RKO (cell line): ENCODE measurements around the gene MYBPC1.
"Not testable (repeated sequence)": the region's sequence is repeated elsewhere in the genome, so short reads cannot be mapped to it uniquely, and the experiment has no call there.

Experiments
- DNase-seq: peaks from one replicate; pipeline ENCODE4 v3.0.0-alpha.2; 2016; ENCODE audit warnings: low spot score

The MYBPC1 gene

DNA sequence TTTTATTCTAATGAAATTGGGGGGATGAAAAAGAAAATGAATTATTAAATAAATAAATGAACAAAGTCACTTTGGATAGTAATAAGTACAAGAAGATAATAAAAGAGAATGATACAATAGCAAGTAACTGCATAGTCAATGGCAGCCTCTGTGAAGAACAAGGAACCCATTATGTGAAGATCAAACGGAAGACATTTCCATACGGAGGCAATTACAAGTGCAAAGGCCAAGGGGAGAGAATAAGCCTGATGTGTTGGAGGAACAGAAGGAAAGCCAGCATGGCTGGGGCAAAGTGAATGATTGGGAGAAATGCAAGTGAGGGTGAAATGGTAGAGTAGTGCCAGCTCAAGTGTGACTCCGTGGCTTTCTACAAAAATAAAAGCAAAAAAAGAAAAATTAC lies 58.7 kb downstream of the MYBPC1 start:
- DNase-seq = no peak

DNA sequence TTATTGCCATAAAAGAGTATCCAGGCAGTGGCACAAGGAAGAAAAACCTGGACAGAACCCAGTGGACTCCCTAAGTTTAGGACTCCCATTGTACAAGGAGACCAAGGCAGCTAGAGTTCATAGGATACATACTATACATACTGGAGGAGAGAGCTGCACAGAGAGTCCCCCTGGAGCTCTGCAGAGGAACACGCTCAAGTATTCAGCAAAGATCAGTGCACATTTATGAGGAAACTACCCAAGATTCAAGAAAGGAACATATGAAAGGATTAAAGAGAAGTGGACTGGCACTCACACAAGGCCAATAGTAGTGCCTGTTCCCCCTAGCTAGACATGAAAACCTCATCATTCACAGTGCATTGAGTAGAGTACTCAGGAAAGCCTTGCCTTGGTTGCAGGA lies 59.7 kb downstream of the MYBPC1 start:
- DNase-seq = no peak

DNA sequence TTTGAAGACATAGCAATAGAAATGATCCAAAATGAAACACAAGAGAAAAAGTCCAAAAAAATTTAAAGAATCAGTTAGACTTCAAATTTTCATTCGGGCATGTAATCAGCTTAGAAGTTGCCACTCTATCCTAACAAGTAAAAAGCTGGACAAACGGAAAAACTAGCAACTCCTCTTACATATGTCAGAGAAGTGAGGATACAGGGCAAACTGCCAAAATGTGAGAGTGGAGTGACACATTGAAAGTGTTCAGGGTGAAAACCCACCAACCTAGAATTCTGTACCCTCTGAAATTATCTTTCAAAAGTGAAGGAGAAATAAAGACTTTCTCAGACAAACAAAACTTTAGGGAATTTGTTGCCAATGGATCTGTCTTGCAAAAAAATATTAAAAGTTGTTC lies 60.6 kb downstream of the MYBPC1 start:
- no peak for DNase-seq

DNA sequence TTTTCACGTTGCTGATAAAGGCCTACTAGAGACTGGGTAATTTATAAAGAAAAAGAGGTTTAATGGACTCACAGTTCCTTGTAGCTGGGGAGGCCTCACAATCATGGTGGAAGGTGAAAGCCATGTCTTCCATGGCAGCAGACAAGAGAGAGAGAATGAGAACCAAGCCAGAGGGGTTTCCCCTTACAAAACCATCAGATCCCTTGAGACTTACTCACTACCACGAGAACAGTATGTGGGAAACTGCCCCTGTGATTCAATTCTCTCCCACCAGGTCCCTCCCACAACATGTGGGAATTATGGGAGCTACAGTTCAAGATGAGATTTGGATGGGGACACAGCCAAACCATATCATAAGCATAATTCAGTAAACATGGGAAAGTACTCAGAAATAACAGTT lies 65.9 kb downstream of the MYBPC1 start:
- DNase-seq = not testable (repeated sequence)

DNA sequence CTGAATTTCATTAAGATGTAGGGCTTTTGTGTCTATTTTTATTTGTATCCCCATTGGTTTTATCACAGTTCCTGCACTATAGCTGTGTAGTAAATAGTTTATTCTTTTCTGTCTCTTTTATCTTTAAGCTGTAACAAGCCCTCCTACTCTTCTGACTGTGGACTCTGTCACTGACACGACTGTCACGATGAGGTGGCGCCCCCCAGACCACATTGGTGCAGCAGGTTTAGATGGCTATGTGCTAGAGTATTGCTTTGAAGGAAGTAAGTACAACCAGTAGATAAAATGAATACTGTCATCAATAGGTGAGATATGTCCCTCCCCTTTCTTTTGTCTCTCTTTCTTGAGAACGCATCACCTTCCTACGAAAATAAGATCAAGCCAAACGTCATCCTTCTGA lies 68.5 kb downstream of the MYBPC1 start:
- DNase-seq = no peak

DNA sequence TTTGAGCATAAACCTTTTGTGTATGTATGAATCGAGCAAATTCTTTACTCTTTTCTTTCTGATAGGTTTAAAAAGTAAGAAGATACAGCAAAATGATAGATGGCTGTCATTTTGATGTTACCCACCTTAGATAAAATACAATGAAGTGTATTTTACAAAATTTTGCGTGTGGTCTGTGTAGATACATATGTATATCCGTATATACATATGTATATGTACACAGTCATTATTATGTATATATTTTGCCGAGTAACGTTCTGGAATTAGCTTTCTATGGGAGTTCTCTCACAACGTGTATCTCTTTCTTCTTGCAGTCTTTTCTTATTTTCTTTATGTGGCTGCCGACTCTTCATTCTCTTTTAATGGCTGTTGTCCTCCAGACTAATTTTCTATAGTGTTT lies 70.2 kb downstream of the MYBPC1 start:
- no peak for DNase-seq

DNA sequence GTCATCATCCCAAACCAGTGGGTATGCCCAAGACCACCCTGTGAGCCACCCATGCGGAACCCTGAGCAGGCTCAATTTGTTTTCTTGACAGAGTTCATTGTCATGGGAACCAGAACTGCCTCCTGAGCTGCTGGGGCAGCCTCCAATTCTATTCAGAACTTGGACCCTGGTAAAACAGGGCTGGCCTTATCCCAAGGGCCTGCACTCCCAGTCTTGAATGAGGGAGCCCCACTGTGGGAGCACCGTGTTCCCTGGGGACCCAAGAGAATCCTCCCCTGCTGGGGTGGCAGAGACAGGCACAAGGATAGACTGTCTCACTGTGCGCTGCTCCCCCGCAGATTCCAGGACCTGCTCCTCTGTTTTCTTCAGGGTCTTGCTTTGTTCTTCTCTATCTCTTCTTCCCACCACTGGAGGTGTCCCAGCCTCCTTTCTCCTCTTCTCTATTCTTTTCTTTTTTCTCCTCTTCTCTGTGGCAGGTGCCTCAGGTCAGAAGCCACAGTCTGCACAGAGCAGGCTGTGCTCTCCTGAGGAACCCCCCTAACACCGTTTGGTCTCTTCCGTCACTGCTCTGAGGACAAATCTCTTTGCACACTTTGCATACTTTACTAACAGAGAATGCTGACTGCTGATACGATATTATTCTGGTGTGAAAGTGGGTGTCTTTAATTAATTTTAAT lies 71.4 kb downstream of the MYBPC1 start:
- no peak for DNase-seq

DNA sequence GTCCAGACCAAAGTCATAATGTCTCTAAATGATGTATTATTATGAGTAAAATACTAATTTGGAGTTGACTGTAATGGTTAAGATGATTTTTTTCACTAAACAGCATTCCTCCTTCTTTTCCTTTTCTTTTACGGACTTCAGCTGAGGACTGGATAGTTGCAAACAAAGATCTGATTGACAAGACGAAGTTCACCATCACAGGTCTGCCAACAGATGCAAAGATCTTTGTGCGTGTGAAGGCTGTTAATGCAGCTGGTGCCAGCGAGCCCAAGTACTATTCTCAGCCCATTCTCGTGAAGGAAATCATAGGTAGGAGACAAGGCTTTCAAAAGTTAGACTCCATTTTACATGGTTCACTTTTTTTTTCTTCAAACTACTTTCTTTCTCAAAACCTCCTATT lies 72.8 kb downstream of the MYBPC1 start:
- no peak for DNase-seq

DNA sequence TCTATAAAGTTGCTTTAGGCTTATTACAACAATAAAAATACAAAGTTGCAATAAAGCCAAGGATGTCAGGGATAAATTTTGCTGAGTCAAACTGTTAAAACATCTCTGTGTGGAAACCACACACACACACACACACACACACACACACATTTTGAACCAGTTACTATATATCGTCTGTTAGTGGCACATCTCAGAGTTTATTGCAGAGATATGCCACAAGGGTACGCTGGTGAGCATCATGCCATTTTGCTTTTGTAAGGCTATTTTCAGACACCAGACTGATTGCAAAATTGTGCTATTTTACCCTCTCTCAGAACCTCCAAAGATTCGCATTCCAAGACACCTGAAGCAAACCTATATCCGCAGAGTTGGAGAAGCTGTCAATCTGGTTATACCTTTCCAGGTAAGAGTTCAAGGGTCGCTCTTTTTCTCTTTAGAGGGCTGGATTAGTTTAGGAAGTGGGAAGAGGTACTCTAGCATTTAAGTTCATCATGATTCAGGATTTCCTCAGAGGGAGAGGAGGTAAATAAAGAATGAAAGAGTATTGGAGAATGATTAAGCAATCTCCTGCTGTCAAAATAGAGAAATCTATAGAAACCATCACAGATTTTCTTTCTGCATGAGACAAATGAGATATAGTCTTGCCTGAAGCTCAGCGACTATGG lies 75.4 kb downstream of the MYBPC1 start:
- DNase-seq = peak; percentile 41

DNA sequence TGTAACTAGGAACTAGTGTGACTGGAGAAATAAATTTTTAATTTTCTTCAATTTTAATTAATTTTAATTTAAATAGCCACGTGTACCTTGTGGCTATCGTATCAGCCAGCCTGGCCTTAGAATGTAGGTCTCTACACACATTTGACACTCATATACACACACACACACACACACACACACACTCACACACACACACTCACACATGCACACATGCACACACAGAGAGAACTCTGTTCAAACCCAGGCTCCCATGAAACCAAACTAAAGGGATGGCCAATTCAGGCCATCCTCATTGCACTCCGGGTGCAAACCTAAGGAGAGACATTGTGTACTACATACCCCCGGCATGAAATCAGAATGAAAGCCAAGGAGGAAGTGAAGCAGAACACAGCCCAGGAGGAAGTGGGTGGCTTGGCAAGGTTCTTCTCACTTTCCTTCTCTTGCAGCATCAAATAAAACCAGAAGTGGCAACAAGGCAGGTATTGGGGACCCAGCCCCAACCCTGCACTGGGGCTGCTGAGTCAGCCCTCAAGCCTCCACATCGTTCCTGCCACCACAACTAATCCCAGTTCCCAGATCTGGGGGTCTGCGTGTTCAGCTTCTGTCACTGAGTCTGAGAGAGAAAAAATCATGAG lies 76.5 kb downstream of the MYBPC1 start:
- DNase-seq = no peak

DNA sequence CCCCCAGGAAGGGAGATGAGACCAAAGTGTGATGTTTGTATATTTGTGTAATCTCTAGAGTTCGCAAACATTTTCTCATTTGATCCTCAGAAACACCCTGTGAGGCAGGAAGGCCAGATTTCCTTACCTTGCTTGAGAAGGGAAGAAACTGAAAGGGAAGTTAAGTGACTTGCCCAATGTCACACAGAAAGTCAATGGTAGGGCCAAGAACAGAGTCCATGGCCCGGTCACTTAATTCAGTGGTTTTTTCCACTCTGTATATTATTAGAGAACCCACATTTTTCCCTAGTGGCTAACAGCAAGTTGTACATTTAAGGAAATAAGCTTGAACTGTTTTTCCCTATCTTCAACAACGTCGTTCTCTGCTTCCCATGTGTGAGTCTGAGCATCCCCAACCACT lies 77.1 kb downstream of the MYBPC1 start:
- no peak for DNase-seq

DNA sequence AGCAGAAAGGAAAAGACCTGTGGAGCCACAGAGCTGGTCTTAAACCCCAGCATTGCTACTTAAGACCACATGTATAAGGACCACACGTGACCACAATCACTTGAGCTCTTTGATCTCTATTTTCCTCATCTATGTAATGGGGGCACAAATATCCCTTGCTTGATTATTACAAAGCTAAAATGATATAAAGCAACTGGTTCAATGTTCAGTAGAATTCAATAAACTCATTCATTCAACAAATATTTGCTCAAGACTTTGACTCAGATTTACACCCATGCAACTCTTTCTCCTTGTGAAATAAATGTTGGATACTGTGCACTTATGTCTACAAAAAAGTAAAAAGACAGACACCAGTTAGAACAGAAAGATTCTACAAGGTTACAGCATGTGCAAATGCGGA lies 80.8 kb downstream of the MYBPC1 start:
- DNase-seq = no peak

DNA sequence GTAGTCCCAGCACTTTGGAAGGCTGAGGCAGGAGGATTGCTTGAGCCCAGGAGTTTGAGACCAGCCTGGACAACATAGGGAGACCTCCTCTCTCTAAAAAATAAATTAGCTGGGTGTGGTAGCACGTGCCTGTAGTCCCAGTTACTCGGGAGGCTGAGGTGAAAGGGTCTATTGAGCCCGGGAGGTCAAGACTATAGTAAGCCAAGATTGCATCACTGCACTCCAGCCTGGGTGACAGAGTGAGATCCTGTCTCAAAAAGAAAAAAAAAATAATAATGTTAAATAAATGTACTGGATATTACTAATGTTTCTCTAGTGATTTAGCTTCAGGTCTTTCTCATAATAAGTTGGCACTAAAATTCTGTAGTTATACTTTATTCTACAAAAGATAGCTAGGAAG lies 81.7 kb downstream of the MYBPC1 start:
- DNase-seq = not testable (repeated sequence)

DNA sequence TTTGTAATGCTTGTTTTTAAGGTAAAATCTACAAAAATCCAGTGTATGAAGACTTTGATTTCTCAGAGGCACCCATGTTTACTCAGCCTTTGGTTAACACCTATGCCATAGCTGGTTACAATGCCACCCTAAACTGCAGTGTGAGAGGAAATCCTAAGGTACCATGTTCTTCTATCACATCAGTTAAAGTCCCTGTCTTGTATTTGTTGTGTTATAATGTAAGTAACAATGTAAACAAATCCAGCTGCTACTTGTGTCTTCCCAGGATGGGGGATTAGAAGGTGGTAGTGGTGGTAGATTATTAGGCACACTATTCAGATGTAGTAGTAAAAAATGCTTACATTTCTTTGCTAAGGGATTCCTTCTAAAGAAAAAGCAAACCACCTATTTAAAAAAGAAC lies 83.3 kb downstream of the MYBPC1 start:
- DNase-seq = no peak

DNA sequence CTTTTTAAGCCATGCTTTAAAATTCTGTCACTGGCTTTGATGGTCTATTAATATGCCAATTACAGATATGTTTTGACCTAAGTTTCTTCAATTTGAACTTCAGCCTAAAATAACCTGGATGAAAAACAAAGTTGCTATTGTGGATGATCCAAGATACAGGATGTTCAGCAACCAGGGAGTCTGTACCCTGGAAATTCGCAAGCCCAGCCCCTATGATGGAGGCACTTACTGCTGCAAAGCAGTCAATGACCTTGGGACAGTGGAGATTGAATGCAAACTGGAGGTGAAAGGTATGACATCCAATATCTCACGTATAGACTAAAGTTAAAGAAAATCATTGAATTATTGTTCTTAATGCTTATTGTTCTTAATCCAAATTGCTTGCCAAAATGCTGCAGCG lies 85.5 kb downstream of the MYBPC1 start:
- no peak for DNase-seq

DNA sequence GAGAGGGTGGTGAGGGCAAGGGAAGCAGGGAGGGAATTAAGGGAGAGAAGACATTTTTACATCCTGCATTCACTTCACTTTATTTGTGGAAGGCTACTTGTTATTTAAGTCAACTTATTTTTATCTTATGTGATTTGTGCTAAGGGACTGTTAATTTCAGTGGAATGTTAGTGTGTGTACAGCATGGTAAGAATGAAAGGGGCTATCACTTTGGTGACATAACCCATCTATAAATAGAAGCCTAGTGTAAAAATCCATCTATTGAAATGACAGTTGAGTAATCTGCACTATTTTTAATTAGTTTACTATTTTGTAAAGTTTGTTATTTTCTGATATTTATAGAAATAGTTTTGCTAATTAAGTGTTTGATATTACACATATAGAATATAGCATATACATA lies 85.9 kb downstream of the MYBPC1 start:
- no peak for DNase-seq

DNA sequence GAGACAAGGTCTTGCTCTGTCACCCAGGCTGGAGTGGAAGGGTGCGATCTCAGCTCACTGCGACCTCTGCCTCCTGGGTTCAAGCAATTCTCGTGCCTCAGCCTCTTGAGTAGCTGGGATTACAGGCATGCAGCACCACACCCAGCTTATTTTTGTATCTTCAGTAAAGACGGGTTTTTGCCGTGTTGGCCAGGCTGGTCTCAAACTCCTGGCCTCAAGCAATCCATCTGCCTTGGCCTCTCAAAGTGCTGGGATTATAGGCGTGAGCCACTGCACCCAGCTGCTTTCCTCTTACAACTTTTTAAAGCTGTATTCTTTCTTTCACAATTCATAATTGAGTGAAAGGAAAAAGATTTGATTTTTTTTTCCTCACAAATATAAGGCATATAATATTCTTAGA lies 86.9 kb downstream of the MYBPC1 start:
- DNase-seq = not testable (repeated sequence)

DNA sequence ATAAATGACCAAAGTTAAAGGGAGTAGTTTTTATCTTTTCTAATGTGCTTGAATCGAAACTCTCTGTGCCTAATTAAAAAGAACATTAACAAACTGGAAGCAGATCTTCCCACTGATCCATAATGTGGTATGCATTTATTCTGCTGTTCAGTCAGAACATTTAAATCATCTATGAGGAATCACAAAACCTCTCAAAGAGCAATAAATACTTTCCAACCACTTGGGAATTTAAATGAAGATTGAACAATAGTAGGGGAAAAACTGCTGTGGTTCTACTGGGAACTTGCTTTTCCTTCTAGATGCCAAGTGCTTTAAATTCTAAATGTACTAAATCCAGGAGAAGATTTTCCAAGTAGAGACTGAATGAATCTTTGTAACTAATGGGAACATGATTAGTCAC lies 90.3 kb downstream of the MYBPC1 start:
- no peak for DNase-seq

DNA sequence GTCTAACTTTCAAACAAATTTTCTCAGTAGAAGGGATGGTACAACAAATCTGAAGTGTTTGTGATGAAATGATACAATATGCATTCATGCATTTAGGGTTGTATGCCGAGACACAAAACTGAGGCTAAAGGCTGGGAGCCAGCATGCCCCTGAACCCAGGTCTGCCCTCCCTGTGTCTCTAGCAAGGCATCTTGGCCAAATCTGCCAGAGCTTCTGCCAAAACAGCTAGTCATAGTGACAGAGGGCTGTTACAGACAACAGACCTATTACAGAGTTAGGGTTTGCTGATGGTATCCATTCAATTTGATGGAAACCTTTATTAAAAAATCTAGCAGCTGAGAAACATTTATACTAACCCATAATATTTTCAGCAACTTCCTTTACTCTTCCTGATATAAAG lies 91.4 kb downstream of the MYBPC1 start:
- no peak for DNase-seq

DNA sequence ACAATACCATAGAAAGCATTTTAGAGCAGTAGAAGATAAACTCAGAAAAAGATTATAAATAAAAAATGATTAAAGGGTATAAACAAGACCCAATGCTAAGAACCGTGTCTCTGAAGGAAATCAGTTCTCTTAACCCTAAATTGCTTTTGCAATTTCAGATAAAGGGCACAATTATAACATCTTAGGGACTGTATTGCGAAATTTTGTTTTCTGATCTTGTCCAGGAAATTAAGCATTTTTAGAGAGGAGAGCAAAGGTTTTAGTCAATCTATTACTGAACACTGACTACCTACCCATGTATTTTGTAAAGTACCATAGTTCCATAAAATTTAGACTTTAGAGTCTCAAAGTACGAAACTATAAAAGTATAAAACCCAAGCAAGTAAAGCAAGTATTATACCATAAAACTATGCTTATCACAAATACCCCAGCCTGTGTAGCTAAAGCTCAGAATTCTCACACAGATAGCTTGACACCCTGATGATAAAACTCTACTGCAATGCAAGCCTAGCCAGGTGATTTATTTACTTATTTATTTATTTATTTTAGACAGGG lies 95.8 kb downstream of the MYBPC1 start:
- DNase-seq = no peak

DNA sequence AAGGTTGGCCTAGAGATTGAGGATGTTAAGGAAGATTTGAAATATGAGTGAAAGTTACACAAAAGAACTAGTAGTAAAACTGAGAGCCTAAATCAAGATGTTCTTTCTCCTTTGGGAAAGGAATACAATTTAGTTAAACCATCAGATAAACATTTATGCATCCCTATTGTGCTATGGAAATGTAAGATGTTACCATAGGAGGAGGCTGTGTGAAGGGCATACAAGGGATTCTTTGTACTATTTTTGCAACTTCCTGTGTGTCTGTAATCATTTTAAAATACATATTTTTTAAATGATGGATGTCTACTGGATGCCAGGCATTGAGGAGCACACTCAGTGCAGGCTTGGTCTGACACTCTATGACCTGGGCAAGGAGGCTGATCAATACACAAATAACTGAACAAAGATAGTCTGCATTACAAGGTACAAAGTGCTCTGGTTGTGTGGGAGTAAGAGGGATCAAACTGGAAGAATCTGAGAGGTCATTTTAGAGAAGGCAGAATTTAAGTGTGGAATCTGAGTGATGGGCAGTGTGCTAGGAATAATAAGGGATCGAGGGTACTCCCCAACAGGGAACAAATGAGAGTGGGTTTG lies 96.8 kb downstream of the MYBPC1 start:
- no peak for DNase-seq

DNA sequence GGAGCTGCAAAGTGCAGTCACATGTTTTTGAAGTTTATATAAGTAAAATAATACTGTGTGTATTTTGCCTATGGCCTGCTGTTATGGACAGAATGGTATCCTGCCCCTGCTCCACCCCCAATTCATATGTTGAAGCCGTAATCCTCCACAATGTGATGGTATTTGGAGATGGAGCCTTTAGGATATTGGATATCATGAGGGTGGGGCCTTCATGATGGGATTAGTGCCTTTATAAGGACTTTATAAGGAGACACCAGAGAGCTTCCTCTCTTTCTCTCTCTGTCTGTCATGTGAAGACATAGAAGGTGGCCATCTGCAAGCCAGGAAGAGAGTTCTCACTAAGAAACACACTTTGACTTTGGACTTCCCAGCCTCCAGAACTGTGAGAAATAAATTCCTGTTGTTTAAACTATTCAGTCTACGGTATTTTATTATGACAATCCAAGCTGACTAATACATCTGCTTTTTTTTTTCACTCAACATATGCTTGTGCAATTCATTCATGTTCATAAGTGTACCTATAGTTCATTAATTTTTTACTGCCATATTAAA lies 99.6 kb downstream of the MYBPC1 start:
- no peak for DNase-seq

DNA sequence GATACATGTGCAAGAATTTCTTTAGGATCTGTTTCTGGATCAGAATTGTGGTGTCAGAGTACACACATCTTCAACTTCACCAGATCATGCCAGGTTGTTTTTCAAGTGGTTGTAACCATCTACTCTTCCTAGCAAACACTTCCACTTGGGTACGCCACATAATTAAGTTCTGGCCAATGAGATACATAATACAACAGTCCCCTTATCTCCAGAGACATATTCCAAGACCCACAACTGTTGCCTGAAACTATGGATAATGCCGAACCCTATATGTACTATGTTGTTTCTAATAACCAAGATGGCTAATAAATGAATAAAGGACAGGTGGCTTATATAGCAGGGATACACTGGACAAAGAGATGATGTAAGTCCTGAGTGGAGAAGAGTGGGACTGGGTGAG lies 100.2 kb downstream of the MYBPC1 start:
- no peak for DNase-seq
